HCT116 (cell line): ENCODE data around the gene JDP2. TPM values are rescaled to one million over a fixed set of nuclear protein-coding genes. Genes with fewer than 3 reads are reported as not detected.

ENCODE experiments used
- ATAC-seq: fragments of 200-7000 bp; cut with Tn5 transposase; 2 replicates; pipeline ENCODE4 v1.9.1; 2020; ENCODE audit warnings: mild to moderate bottlenecking, moderate library complexity
- BruUV-seq: library from RNA; stranded (reverse); fragments of 400-500 nt; replicated peaks from 2 replicates; lab custom pipeline; 2021; lab: Mats Ljungman, UMichigan
- CTCF ChIA-PET: fragments of 300-600 bp; sonication (Branson Sonifier 250); formaldehyde crosslinking; loops from one replicate; lab custom pipeline; 2021; ENCODE audit warnings: antibody characterized with exemption; lab: Charles Lee
- POLR2A ChIA-PET: fragments of 300-600, 350-600 bp; sonication (Branson Sonifier 250); formaldehyde crosslinking; loops from one replicate; lab custom pipeline; 2021; ENCODE audit warnings: antibody characterized with exemption; lab: Charles Lee
- RAD21 ChIA-PET, 2 experiments: fragments of 300-600 bp; sonication (Branson Sonifier 250); formaldehyde crosslinking; loops; one replicate each; lab custom pipeline; 2023; ENCODE audit warnings: low total read pairs in 2 of 2; ENCODE audit not compliant: uncharacterized antibody in 2 of 2, unreplicated experiment in 2 of 2, low non-redundant PET in 1 of 2; lab: Charles Lee
- DNase-seq: peaks from one replicate; pipeline ENCODE4 v3.0.0-alpha.2; 2010; ENCODE audit warnings: low read depth, low spot score
- H2AFZ ChIP-seq: fragments of 200-600 bp; shearing (Covaris generic), sonication (generic); 2 replicates; pipeline ENCODE4 v1.6.1; 2017; ENCODE audit warnings: low read depth, mixed run types, mixed read lengths, antibody characterized with exemption, low read length; ENCODE audit not compliant: poor library complexity, severe bottlenecking
- H3K27ac ChIP-seq: 2 replicates; pipeline ENCODE4 v1.5.1; 2012; ENCODE audit warnings: low read depth, low read length
- H3K27me3 ChIP-seq: fragments of 200-600 bp; sonication (generic); 2 replicates; pipeline ENCODE4 v1.6.1; 2016; ENCODE audit warnings: mixed run types, low read length, mixed read lengths; ENCODE audit not compliant: insufficient read depth
- H3K36me3 ChIP-seq, 2 experiments: fragments of 200-500 bp in 1 of 2; fragments of 200-600 bp in 1 of 2; sonication (Bioruptor generic) in 1 of 2; sonication (generic) in 1 of 2; 2 replicates each; pipeline versions ENCODE4 v1.5.1 to v1.6.1; 2014 to 2016; ENCODE audit warnings: low read length in 2 of 2, inconsistent platforms in 1 of 2, mixed read lengths in 1 of 2, mixed run types in 1 of 2; ENCODE audit not compliant: insufficient read depth in 2 of 2, control insufficient read depth in 1 of 2
- H3K4me1 ChIP-seq, 2 experiments: fragments of 200-600 bp in 1 of 2; sonication (generic) in 1 of 2; 2 replicates each; pipeline versions ENCODE4 v1.5.1 to v1.6.1; 2012 to 2017; ENCODE audit warnings: low read length in 2 of 2, inconsistent platforms in 1 of 2, mild to moderate bottlenecking in 1 of 2, mixed read lengths in 1 of 2, mixed run types in 1 of 2, moderate library complexity in 1 of 2; ENCODE audit not compliant: insufficient read depth in 2 of 2, control insufficient read depth in 1 of 2
- H3K4me2 ChIP-seq: fragments of 200-600 bp; sonication (generic); 2 replicates; pipeline ENCODE4 v1.6.1; 2017; ENCODE audit warnings: mixed run types, low read length, mixed read lengths
- H3K4me3 ChIP-seq, 2 experiments: fragments of 200-600 bp in 1 of 2; sonication (generic) in 1 of 2; replicated peaks in 1 of 2; 2 replicates each; pipeline ENCODE4 v1.5.1; 2011 to 2016; ENCODE audit warnings: low read length in 2 of 2, control low read depth in 1 of 2, low read depth in 1 of 2, mild to moderate bottlenecking in 1 of 2, mixed read lengths in 1 of 2, mixed run types in 1 of 2
- H3K79me2 ChIP-seq: fragments of 200-600 bp; sonication (generic); 2 replicates; pipeline ENCODE4 v1.6.1; 2017; ENCODE audit warnings: mild to moderate bottlenecking, mixed run types, low read length, moderate library complexity, mixed read lengths; ENCODE audit not compliant: insufficient read depth
- H3K9ac ChIP-seq: fragments of 200-600 bp; sonication (generic); 2 replicates; pipeline ENCODE4 v1.6.1; 2016; ENCODE audit warnings: low read length, mixed read lengths
- H3K9me2 ChIP-seq: fragments of 200-600 bp; sonication (generic), shearing (Covaris generic); 2 replicates; pipeline ENCODE4 v1.6.1; 2017; ENCODE audit warnings: mixed run types, mild to moderate bottlenecking, moderate library complexity; ENCODE audit not compliant: insufficient read depth
- H3K9me3 ChIP-seq, 2 experiments: fragments of 200-500 bp in 1 of 2; fragments of 200-600 bp in 1 of 2; sonication (Bioruptor generic) in 1 of 2; sonication (generic) in 1 of 2; 2 replicates each; pipeline ENCODE4 v1.6.1; 2014 to 2017; ENCODE audit warnings: low read length in 2 of 2, mixed read lengths in 2 of 2, inconsistent platforms in 1 of 2, low read depth in 1 of 2, mild to moderate bottlenecking in 1 of 2, mixed run types in 1 of 2, moderate library complexity in 1 of 2; ENCODE audit not compliant: control insufficient read depth in 1 of 2, insufficient read depth in 1 of 2
- H4K20me1 ChIP-seq: fragments of 200-600 bp; sonication (generic), shearing (Covaris generic); 2 replicates; pipeline ENCODE4 v1.6.1; 2017; ENCODE audit warnings: mixed run types, mild to moderate bottlenecking, moderate library complexity; ENCODE audit not compliant: insufficient read depth
- ATF3 ChIP-seq: IDR thresholded peaks from 2 replicates; pipeline ENCODE4 v1.6.1; 2012
- CBX3 ChIP-seq: IDR thresholded peaks from 2 replicates; pipeline ENCODE4 v1.6.1; 2012; ENCODE audit warnings: low read depth
- CEBPB ChIP-seq: IDR thresholded peaks from 2 replicates; pipeline ENCODE4 v1.6.1; 2012; ENCODE audit warnings: low read depth
- CTCF ChIP-seq, 3 experiments: fragments of 200-600 bp in 1 of 3; sonication (generic) in 1 of 3; IDR thresholded peaks in 2 of 3; conservative IDR thresholded peaks in 1 of 3; 2 replicates each; pipeline ENCODE4 v1.5.1; 2012 to 2017; ENCODE audit warnings: low read depth in 2 of 3, low read length in 2 of 3, antibody characterized with exemption in 1 of 3, borderline replicate concordance in 1 of 3, control low read depth in 1 of 3, mild to moderate bottlenecking in 1 of 3, mixed read lengths in 1 of 3, mixed run types in 1 of 3, moderate library complexity in 1 of 3; ENCODE audit not compliant: insufficient read depth in 1 of 3
- EGR1 ChIP-seq: IDR thresholded peaks from 2 replicates; pipeline ENCODE4 v1.6.1; 2012; ENCODE audit warnings: low read depth
- EZH2 ChIP-seq: fragments of 200-600 bp; sonication (generic); IDR thresholded peaks from 2 replicates; pipeline ENCODE4 v1.6.1; 2017; ENCODE audit warnings: antibody characterized with exemption, mixed run types
- EZH2phosphoT487 ChIP-seq: fragments of 200-600 bp; IDR thresholded peaks from 2 replicates; pipeline ENCODE4 v1.6.1; 2018; ENCODE audit warnings: antibody characterized with exemption, borderline replicate concordance
- FOSL1 ChIP-seq: IDR thresholded peaks from 2 replicates; pipeline ENCODE4 v1.6.1; 2012; ENCODE audit warnings: low read depth
- JUND ChIP-seq: IDR thresholded peaks from 2 replicates; pipeline ENCODE4 v1.6.1; 2012
- MAX ChIP-seq: IDR thresholded peaks from 2 replicates; pipeline ENCODE4 v1.6.1; 2012
- POLR2A ChIP-seq: IDR thresholded peaks from 2 replicates; pipeline ENCODE4 v1.7.0; 2011; ENCODE audit warnings: borderline replicate concordance; ENCODE audit not compliant: insufficient read depth, insufficient read length; ENCODE audit errors: extremely low read depth
- RAD21 ChIP-seq: IDR thresholded peaks from 2 replicates; pipeline ENCODE4 v1.6.1; 2012; ENCODE audit warnings: low read depth, mild to moderate bottlenecking
- REST ChIP-seq: IDR thresholded peaks from 2 replicates; pipeline ENCODE4 v1.6.1; 2012; ENCODE audit warnings: low read depth
- SIN3A ChIP-seq: IDR thresholded peaks from 2 replicates; pipeline ENCODE4 v1.6.1; 2012; ENCODE audit warnings: low read depth
- SP1 ChIP-seq: IDR thresholded peaks from 2 replicates; pipeline ENCODE4 v1.6.1; 2012; ENCODE audit warnings: low read depth
- SRF ChIP-seq: IDR thresholded peaks from 2 replicates; pipeline ENCODE4 v1.6.1; 2012; ENCODE audit warnings: low read depth
- TCF7L2 ChIP-seq: IDR thresholded peaks from 2 replicates; pipeline ENCODE4 v1.7.0; 2011; ENCODE audit warnings: borderline replicate concordance, inconsistent platforms; ENCODE audit not compliant: insufficient read depth, insufficient read length; ENCODE audit errors: extremely low read depth
- YY1 ChIP-seq: IDR thresholded peaks from 2 replicates; pipeline ENCODE4 v1.6.1; 2011; ENCODE audit warnings: low read length, low read depth, moderate library complexity, mild to moderate bottlenecking; ENCODE audit not compliant: insufficient replicate concordance; ENCODE audit errors: extremely low read depth
- ZBTB33 ChIP-seq: IDR thresholded peaks from 2 replicates; pipeline ENCODE4 v1.6.1; 2011; ENCODE audit warnings: mild to moderate bottlenecking, low read length, moderate library complexity; ENCODE audit not compliant: insufficient replicate concordance; ENCODE audit errors: extremely low read depth
- ZNF274 ChIP-seq: fragments of 200-500 bp; sonication (Bioruptor generic); IDR thresholded peaks from 2 replicates; pipeline ENCODE4 v1.6.1; 2014; ENCODE audit warnings: mild to moderate bottlenecking, low read depth, low read length, inconsistent platforms
- intact Hi-C: fragments of 100-400 bp; cut with micrococcal nuclease; formaldehyde crosslinking; loops from 2 replicates; pipeline ENCODE4 v1.10.0; 2022
- total RNA-seq: library from RNA; stranded (reverse); gene quantifications from one replicate; pipeline ENCODE4 v1.2.1, GENCODE V29; 2021; ENCODE audit not compliant: unreplicated experiment

The JDP2 gene
- total RNA-seq, 1 experiment from 2014 or later = 25.4 TPM

GRCh38 chr14:75445236-75445635 is 17.4 kb downstream of the JDP2 start:
- no peak overlapping the region for H3K4me2 ChIP-seq
- no TSS peak for BruUV-seq
- RAD21 ChIA-PET = no interaction called here
- no peaks in the 10 kb centered on the region for H3K9me2 ChIP-seq
- peaks cover 0 to 14% of the 10 kb centered on the region in 2 experiments; a peak in 2 of 4 replicates for H3K4me1 ChIP-seq
- no peak overlapping the region for H3K4me3 ChIP-seq
- H3K36me3 ChIP-seq = no peaks in the 10 kb centered on the region
- no peak overlapping the region for H3K9ac ChIP-seq
- H3K79me2 ChIP-seq = no peaks in the 10 kb centered on the region
- H3K27me3 ChIP-seq = no peaks in the 10 kb centered on the region
- TF ChIP-seq RAD21 (no peak), ZNF274 (no peak), JUND (no peak), FOSL1 (no peak), CBX3 (no peak), SP1 (no peak), EZH2 (no peak), EGR1 (no peak), ZBTB33 (no peak), ATF3 (no peak), MAX (no peak), POLR2A (no peak), EZH2phosphoT487 (no peak), SIN3A (no peak), SRF (no peak), CTCF (IDR thresholded peaks at IDR 0.05 in 2 of 3, conservative IDR thresholded peaks at IDR 0.05 in 1 of 3; ENCODE audit: borderline replicate concordance in 1 of 3, insufficient read depth in 1 of 3, low read depth in 2 of 3, low read length in 2 of 3) (no peak), YY1 (no peak), TCF7L2 (no peak), REST (no peak), CEBPB (no peak)
- no peak overlapping the region for H3K27ac ChIP-seq
- CTCF ChIA-PET = no interaction called here
- POLR2A ChIA-PET = no interaction called here
- no peak overlapping the region for H2AFZ ChIP-seq
- H3K9me3 ChIP-seq = no peaks in the 10 kb centered on the region
- DNase-seq (no peak), ATAC-seq (no peak)
- H4K20me1 ChIP-seq = no peaks in the 10 kb centered on the region
- intact Hi-C loops = no loop called here
